ENCODE measurements around the gene DGKB.
A peak's percentile ranks its signal among the peaks of the same experiment; 100 is the strongest.

The DGKB gene

DNA sequence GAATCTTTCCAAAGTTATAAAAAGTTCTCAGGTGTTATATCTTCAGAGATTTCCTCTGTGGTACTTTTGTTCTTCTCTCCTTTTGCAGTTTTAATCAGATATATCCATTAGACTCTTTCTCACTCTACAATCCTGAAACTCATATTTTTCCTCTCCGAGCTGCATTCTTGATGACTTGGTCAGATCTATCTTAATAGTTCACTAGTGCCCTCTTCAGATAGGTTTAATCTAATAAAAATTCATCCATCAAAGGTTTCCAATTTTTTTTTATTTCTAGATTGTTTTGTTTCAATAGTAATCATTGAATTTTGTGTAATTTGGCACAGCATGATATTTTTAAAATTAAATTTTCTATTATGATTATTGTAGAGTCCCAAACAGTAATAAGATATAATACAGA, 21.8 kb upstream of the DGKB start:
- TF ChIP-seq, protein P1, sequence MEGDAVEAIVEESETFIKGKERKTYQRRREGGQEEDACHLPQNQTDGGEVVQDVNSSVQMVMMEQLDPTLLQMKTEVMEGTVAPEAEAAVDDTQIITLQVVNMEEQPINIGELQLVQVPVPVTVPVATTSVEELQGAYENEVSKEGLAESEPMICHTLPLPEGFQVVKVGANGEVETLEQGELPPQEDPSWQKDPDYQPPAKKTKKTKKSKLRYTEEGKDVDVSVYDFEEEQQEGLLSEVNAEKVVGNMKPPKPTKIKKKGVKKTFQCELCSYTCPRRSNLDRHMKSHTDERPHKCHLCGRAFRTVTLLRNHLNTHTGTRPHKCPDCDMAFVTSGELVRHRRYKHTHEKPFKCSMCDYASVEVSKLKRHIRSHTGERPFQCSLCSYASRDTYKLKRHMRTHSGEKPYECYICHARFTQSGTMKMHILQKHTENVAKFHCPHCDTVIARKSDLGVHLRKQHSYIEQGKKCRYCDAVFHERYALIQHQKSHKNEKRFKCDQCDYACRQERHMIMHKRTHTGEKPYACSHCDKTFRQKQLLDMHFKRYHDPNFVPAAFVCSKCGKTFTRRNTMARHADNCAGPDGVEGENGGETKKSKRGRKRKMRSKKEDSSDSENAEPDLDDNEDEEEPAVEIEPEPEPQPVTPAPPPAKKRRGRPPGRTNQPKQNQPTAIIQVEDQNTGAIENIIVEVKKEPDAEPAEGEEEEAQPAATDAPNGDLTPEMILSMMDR (IDR thresholded peaks at IDR 0.05; ENCODE audit: low read depth, low read length): peak; percentile 12; the same call in 1 of the 2 replicates
- DNase-seq (ENCODE audit: extremely low read depth, low read depth): no peak

- TF ChIP-seq, protein P1 (IDR thresholded peaks at IDR 0.05; ENCODE audit: low read depth, low read length): no peak
- no peak for DNase-seq (ENCODE audit: extremely low read depth, low read depth)
Measured at GRCh38 chr7:14911077-14911476, 8.5 kb upstream of the DGKB start.

DNA sequence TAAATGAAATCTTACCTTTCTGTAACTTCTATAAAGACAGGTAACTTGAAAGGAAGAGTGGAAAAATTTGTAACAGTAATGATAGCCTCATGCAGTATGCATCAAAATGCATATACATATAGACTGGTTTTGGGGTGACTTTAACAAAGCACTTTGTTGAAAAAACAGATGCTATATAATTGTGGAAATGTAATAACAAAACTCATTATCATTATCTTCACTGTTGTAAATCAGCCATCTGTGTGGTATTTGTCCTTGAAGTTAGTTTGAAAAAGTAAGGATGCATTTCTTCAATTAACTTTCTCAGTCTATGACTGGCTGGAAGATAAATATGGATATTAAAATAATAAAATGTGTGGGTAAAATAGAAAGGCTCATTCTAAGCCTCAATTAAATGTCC, 6.1 kb upstream of the DGKB start:
- TF ChIP-seq, protein P1 (IDR thresholded peaks at IDR 0.05; ENCODE audit: low read depth, low read length): no peak
- no peak for DNase-seq (ENCODE audit: extremely low read depth, low read depth)

DNA sequence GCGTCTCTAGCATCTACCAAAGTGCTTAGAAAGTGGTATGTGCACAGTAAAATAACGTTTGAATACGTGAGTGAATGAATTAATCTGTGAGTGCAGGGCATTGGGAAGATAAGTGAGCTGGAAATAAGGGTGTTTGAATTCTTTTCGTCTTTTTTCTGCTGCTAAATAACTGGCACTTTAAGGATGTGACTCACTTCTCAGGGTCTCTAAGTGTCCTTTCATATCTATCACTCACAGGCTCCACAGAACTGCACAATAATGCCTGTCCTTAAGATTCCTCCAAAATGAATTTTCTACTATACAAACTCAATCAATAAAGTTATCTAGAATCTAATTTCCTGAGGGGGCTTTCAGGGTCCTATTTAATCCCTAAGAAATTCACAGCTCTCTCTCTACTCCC, 3.2 kb upstream of the DGKB start:
- TF ChIP-seq, protein P1 (IDR thresholded peaks at IDR 0.05; ENCODE audit: low read depth, low read length): no peak
- no peak for DNase-seq (ENCODE audit: extremely low read depth, low read depth)

- no peak for DNase-seq (ENCODE audit: extremely low read depth, low read depth)
- TF ChIP-seq, protein P1 (IDR thresholded peaks at IDR 0.05; ENCODE audit: low read depth, low read length): no peak
Measured at GRCh38 chr7:14900051-14900450, 2.5 kb downstream of the DGKB start.

GRCh38 chr7:14899030-14899429, 3.5 kb downstream of the DGKB start:
- DNase-seq (ENCODE audit: extremely low read depth, low read depth): no peak

DNA sequence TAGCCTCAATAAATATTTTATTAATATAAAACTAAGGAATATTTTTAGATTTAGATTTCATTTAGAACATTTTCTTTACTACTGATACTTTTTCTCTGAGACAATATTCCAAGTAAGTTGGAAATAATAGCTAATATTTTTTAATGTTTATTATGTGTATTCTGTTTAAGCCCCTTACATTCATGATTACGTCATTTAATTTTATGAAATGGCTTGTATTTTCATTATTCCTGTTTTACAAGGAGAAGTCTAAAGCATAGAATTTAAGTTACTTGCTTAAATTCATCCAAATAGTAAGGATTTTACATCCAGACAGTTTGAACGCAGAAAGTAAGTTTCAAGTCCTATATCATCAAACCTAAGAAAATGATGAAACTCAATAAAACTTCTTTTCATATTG, 6.1 kb downstream of the DGKB start:
- no peak for DNase-seq (ENCODE audit: extremely low read depth, low read depth)
- TF ChIP-seq, protein P1 (IDR thresholded peaks at IDR 0.05; ENCODE audit: low read depth, low read length): no peak

More at GRCh38 chr7:14899030-14899429, 3.5 kb downstream of the DGKB start:
- TF ChIP-seq, protein P1 (IDR thresholded peaks at IDR 0.05; ENCODE audit: low read depth, low read length): no peak
